Liver (tissue), 9 donors: Measurements from ENCODE around the gene AKIRIN1. TPM values are rescaled to one million over a fixed set of nuclear protein-coding genes. Genes with fewer than 3 reads are reported as not detected.

Experiments used
- DNase-seq: peaks from one replicate; pipeline ENCODE4 v3.0.0-alpha.2; 2017; ENCODE audit warnings: low spot score
- H3K27ac ChIP-seq, 2 donors: one replicate each; pipeline ENCODE4 v1.7.0; 2013; ENCODE audit warnings: inconsistent platforms in 2 of 2, low read length in 2 of 2, control low read depth in 1 of 2, low read depth in 1 of 2, mild to moderate bottlenecking in 1 of 2
- H3K27me3 ChIP-seq, 4 donors: one replicate each; pipeline versions ENCODE4 v1.6.1 to v1.7.0; 2013; ENCODE audit warnings: low read length in 3 of 4, inconsistent platforms in 1 of 4, mild to moderate bottlenecking in 1 of 4, moderate library complexity in 1 of 4; ENCODE audit not compliant: control insufficient read depth in 4 of 4, insufficient read depth in 4 of 4
- H3K36me3 ChIP-seq, 4 donors: one replicate each; pipeline versions ENCODE4 v1.6.1 to v1.7.0; 2013; ENCODE audit warnings: low read length in 3 of 4, mild to moderate bottlenecking in 3 of 4, low read depth in 1 of 4, moderate library complexity in 1 of 4; ENCODE audit not compliant: control insufficient read depth in 4 of 4, insufficient read depth in 3 of 4
- H3K4me1 ChIP-seq, 4 donors: one replicate each; pipeline versions ENCODE4 v1.6.1 to v1.7.0; 2013; ENCODE audit warnings: low read length in 3 of 4, mild to moderate bottlenecking in 3 of 4, moderate library complexity in 1 of 4; ENCODE audit not compliant: control insufficient read depth in 4 of 4, insufficient read depth in 4 of 4
- H3K4me3 ChIP-seq, 3 donors: one replicate each; pipeline versions ENCODE4 v1.6.1 to v1.7.0; 2013; ENCODE audit warnings: low read length in 3 of 3, control low read depth in 1 of 3, low read depth in 1 of 3, mild to moderate bottlenecking in 1 of 3
- H3K9ac ChIP-seq, 2 donors: one replicate each; pipeline ENCODE4 v1.7.0; 2013; ENCODE audit warnings: low read length in 2 of 2, mild to moderate bottlenecking in 2 of 2, moderate library complexity in 2 of 2, control low read depth in 1 of 2, low read depth in 1 of 2
- H3K9me3 ChIP-seq, 4 donors: one replicate each; pipeline versions ENCODE4 v1.6.1 to v1.7.0; 2013; ENCODE audit warnings: low read length in 3 of 4; ENCODE audit not compliant: control insufficient read depth in 4 of 4
- EGR1 ChIP-seq, 2 donors: IDR thresholded peaks; 2 replicates each; pipeline ENCODE4 v1.6.1; 2016 to 2018; ENCODE audit warnings: antibody characterized with exemption in 2 of 2, low read depth in 2 of 2
- FOXA1 ChIP-seq: IDR thresholded peaks from 2 replicates; pipeline ENCODE4 v1.6.1; 2016; ENCODE audit warnings: antibody characterized with exemption
- FOXA2 ChIP-seq: IDR thresholded peaks from 2 replicates; pipeline ENCODE4 v1.6.1; 2016; ENCODE audit warnings: antibody characterized with exemption
- GABPA ChIP-seq, 2 donors: IDR thresholded peaks in 1 of 2; conservative IDR thresholded peaks in 1 of 2; 2 replicates each; pipeline ENCODE4 v1.6.1; 2016; ENCODE audit warnings: antibody characterized with exemption in 2 of 2, mild to moderate bottlenecking in 1 of 2, moderate library complexity in 1 of 2
- HNF4A ChIP-seq, 2 donors: conservative IDR thresholded peaks; 2 replicates each; pipeline ENCODE4 v1.6.1; 2016; ENCODE audit warnings: antibody characterized with exemption in 2 of 2, mild to moderate bottlenecking in 2 of 2
- HNF4G ChIP-seq: IDR thresholded peaks from 2 replicates; pipeline ENCODE4 v1.6.1; 2016; ENCODE audit warnings: antibody characterized with exemption
- JUND ChIP-seq, 2 donors: IDR thresholded peaks; 2 replicates each; pipeline ENCODE4 v1.6.1; 2016; ENCODE audit warnings: antibody characterized with exemption in 2 of 2
- NR2F2 ChIP-seq: IDR thresholded peaks from 2 replicates; pipeline ENCODE4 v1.6.1; 2016; ENCODE audit warnings: antibody characterized with exemption
- RAD21 ChIP-seq, 2 donors: IDR thresholded peaks; 2 replicates each; pipeline ENCODE4 v1.6.1; 2016; ENCODE audit warnings: antibody characterized with exemption in 2 of 2, mild to moderate bottlenecking in 2 of 2
- RXRA ChIP-seq, 2 donors: IDR thresholded peaks; 2 replicates each; pipeline ENCODE4 v1.6.1; 2017 to 2018; ENCODE audit warnings: antibody characterized with exemption in 2 of 2, mild to moderate bottlenecking in 1 of 2
- SP1 ChIP-seq: IDR thresholded peaks from 2 replicates; pipeline ENCODE4 v1.6.1; 2018; ENCODE audit warnings: antibody characterized with exemption, mild to moderate bottlenecking
- TAF1 ChIP-seq: conservative IDR thresholded peaks from 2 replicates; pipeline ENCODE4 v1.6.1; 2016; ENCODE audit warnings: antibody characterized with exemption, mild to moderate bottlenecking
- YY1 ChIP-seq: IDR thresholded peaks from 2 replicates; pipeline ENCODE4 v1.6.1; 2016; ENCODE audit warnings: antibody characterized with exemption, mild to moderate bottlenecking
- WGBS: extraction: QIAGEN DNeasy Blood & Tissue Kit; methylation state at CpG from one replicate; pipeline ENCODE4 v1.1.7; 2013; 5-methylcytosine and 5-hydroxymethylcytosine counted together
- polyA plus RNA-seq, 2 donors: library from polyadenylated mRNA; stranded (reverse) in 1 of 2; unstranded in 1 of 2; fragments of 200-250 nt in 1 of 2; fragments of >200 nt in 1 of 2; fragmentation: Nextera tagmentation in 1 of 2; extraction: Ambion mirVana in 1 of 2; gene quantifications; one replicate each; pipeline versions ENCODE4 v1.2.1 to v1.2.3, GENCODE V29; 2013 to 2015
- total RNA-seq, 2 donors: library from RNA; depleted of rRNA; stranded (reverse); fragments of >200 nt; gene quantifications; one replicate each; pipeline ENCODE4 v1.2.3, GENCODE V29; 2014
- TF ChIP-seq, protein P1 (sequence below): IDR thresholded peaks from 2 replicates; pipeline ENCODE4 v1.6.1; 2016; ENCODE audit warnings: antibody characterized with exemption
- TF ChIP-seq, protein P2 (sequence below): IDR thresholded peaks from 2 replicates; pipeline ENCODE4 v1.6.1; 2016; ENCODE audit warnings: antibody characterized with exemption
- TF ChIP-seq, protein P3 (sequence below): fragments of 150-350 bp; IDR thresholded peaks from 2 replicates; pipeline ENCODE4 v1.5.1; 2017; ENCODE audit warnings: improper control_type of control experiment, low read depth, low read length; ENCODE audit not compliant: missing input control
- TF ChIP-seq, protein P4 (sequence below): IDR thresholded peaks from 2 replicates; pipeline ENCODE4 v1.6.1; 2016; ENCODE audit warnings: antibody characterized with exemption
- TF ChIP-seq, protein P5 (sequence below): IDR thresholded peaks from 2 replicates; pipeline ENCODE4 v1.6.1; 2016; ENCODE audit warnings: antibody characterized with exemption, mild to moderate bottlenecking
- donor health status: healthy.
- donor health status: healthy.
- donor health status: healthy.
- donor health status: healthy.
- donor health status: healthy.

AKIRIN1 gene
- total and polyA plus RNA-seq, 4 donors = 18.2 to 52.4 (median 26.8) TPM

DNA sequence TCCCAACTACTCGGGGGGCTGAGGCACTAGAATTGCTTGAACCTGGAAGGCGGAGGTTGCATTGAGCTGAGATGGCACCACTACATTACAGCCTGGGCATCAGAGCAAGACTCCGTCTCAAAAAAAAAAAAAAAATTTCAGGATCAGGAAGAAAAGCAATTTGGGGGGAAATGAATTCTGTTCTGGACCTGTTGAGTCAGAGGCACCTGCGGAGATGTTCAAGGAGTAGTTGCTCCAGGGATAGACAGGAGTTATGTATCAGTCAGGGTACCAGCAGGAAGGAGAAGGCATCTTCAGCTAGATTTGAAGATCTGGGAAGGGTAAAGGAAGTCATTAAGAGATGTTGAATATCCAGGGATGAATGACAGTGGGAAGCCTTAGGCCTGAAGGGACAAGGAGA lies 46.5 kb upstream of the AKIRIN1 start:
- no peak for DNase-seq
- H3K27ac ChIP-seq = no peak overlapping the region
- H3K9me3 ChIP-seq = no peaks in the 10 kb centered on the region
- TF ChIP-seq FOXA2 (no peak), JUND (IDR thresholded peaks at IDR 0.05) (no peak), TAF1 (no peak), HNF4G (no peak), RAD21 (IDR thresholded peaks at IDR 0.05) (no peak), EGR1 (IDR thresholded peaks at IDR 0.05; ENCODE audit: low read depth in 2 of 2) (no peak), HNF4A (conservative IDR thresholded peaks at IDR 0.05) (no peak), GABPA (IDR thresholded peaks at IDR 0.05 in 1 of 2, conservative IDR thresholded peaks at IDR 0.05 in 1 of 2) (no peak), RXRA (IDR thresholded peaks at IDR 0.05) (no peak), SP1 (no peak), FOXA1 (no peak), NR2F2 (no peak), YY1 (no peak)
- TF ChIP-seq, protein P1, sequence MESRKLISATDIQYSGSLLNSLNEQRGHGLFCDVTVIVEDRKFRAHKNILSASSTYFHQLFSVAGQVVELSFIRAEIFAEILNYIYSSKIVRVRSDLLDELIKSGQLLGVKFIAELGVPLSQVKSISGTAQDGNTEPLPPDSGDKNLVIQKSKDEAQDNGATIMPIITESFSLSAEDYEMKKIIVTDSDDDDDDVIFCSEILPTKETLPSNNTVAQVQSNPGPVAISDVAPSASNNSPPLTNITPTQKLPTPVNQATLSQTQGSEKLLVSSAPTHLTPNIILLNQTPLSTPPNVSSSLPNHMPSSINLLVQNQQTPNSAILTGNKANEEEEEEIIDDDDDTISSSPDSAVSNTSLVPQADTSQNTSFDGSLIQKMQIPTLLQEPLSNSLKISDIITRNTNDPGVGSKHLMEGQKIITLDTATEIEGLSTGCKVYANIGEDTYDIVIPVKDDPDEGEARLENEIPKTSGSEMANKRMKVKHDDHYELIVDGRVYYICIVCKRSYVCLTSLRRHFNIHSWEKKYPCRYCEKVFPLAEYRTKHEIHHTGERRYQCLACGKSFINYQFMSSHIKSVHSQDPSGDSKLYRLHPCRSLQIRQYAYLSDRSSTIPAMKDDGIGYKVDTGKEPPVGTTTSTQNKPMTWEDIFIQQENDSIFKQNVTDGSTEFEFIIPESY = no peak
- TF ChIP-seq, protein P2, sequence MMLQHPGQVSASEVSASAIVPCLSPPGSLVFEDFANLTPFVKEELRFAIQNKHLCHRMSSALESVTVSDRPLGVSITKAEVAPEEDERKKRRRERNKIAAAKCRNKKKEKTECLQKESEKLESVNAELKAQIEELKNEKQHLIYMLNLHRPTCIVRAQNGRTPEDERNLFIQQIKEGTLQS = no peak
- TF ChIP-seq, protein P3, sequence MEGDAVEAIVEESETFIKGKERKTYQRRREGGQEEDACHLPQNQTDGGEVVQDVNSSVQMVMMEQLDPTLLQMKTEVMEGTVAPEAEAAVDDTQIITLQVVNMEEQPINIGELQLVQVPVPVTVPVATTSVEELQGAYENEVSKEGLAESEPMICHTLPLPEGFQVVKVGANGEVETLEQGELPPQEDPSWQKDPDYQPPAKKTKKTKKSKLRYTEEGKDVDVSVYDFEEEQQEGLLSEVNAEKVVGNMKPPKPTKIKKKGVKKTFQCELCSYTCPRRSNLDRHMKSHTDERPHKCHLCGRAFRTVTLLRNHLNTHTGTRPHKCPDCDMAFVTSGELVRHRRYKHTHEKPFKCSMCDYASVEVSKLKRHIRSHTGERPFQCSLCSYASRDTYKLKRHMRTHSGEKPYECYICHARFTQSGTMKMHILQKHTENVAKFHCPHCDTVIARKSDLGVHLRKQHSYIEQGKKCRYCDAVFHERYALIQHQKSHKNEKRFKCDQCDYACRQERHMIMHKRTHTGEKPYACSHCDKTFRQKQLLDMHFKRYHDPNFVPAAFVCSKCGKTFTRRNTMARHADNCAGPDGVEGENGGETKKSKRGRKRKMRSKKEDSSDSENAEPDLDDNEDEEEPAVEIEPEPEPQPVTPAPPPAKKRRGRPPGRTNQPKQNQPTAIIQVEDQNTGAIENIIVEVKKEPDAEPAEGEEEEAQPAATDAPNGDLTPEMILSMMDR = no peak
- TF ChIP-seq, protein P4, sequence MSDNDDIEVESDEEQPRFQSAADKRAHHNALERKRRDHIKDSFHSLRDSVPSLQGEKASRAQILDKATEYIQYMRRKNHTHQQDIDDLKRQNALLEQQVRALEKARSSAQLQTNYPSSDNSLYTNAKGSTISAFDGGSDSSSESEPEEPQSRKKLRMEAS = no peak
- TF ChIP-seq, protein P5, sequence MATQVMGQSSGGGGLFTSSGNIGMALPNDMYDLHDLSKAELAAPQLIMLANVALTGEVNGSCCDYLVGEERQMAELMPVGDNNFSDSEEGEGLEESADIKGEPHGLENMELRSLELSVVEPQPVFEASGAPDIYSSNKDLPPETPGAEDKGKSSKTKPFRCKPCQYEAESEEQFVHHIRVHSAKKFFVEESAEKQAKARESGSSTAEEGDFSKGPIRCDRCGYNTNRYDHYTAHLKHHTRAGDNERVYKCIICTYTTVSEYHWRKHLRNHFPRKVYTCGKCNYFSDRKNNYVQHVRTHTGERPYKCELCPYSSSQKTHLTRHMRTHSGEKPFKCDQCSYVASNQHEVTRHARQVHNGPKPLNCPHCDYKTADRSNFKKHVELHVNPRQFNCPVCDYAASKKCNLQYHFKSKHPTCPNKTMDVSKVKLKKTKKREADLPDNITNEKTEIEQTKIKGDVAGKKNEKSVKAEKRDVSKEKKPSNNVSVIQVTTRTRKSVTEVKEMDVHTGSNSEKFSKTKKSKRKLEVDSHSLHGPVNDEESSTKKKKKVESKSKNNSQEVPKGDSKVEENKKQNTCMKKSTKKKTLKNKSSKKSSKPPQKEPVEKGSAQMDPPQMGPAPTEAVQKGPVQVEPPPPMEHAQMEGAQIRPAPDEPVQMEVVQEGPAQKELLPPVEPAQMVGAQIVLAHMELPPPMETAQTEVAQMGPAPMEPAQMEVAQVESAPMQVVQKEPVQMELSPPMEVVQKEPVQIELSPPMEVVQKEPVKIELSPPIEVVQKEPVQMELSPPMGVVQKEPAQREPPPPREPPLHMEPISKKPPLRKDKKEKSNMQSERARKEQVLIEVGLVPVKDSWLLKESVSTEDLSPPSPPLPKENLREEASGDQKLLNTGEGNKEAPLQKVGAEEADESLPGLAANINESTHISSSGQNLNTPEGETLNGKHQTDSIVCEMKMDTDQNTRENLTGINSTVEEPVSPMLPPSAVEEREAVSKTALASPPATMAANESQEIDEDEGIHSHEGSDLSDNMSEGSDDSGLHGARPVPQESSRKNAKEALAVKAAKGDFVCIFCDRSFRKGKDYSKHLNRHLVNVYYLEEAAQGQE = no peak
- no peaks in the 10 kb centered on the region for H3K4me1 ChIP-seq
- no peak overlapping the region for H3K4me3 ChIP-seq
- H3K9ac ChIP-seq = no peak overlapping the region
- no peaks in the 10 kb centered on the region for H3K27me3 ChIP-seq
- no peaks in the 10 kb centered on the region for H3K36me3 ChIP-seq
- 92% methylated on average over 4 of the region's 4 CpGs for WGBS

DNA sequence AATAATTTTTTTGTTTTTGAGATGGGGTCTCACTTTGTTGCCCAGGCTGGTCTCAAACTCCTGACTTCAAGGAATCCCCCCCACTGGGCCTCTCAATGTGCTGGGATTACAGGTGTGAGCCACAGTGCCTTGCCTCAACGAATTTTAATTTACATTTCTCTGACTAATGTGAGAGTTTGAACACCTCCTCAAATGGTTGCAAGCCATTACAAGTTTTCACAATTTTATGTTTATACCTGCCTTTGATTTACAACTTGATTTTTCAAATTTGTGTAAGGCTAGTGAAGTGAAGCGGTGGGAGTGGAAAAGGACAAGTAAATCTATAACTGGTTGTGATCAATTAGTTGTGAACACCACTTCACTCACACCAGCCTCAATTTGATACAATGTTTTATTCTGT lies 40.5 kb upstream of the AKIRIN1 start:
- H3K4me3 ChIP-seq = no peak overlapping the region
- no peaks in the 10 kb centered on the region for H3K36me3 ChIP-seq
- H3K9me3 ChIP-seq = no peaks in the 10 kb centered on the region
- H3K9ac ChIP-seq = no peak overlapping the region
- no peak for DNase-seq
- H3K4me1 ChIP-seq = no peaks in the 10 kb centered on the region
- no peaks in the 10 kb centered on the region for H3K27me3 ChIP-seq
- no peak overlapping the region for H3K27ac ChIP-seq
- WGBS = 74% methylated on average over 2 of the region's 2 CpGs
- TF ChIP-seq, protein P2 = no peak
- no peak for TF ChIP-seq FOXA1
- no peak for TF ChIP-seq JUND (IDR thresholded peaks at IDR 0.05)
- TF ChIP-seq HNF4G = no peak
- no peak for TF ChIP-seq HNF4A (conservative IDR thresholded peaks at IDR 0.05)
- TF ChIP-seq RXRA (IDR thresholded peaks at IDR 0.05) = no peak
- TF ChIP-seq TAF1 = no peak
- TF ChIP-seq SP1 = no peak
- TF ChIP-seq, protein P4 = no peak
- TF ChIP-seq YY1 = no peak
- no peak for TF ChIP-seq RAD21 (IDR thresholded peaks at IDR 0.05)
- TF ChIP-seq NR2F2 = no peak
- TF ChIP-seq GABPA (IDR thresholded peaks at IDR 0.05 in 1 of 2, conservative IDR thresholded peaks at IDR 0.05 in 1 of 2) = no peak
- TF ChIP-seq, protein P3 = no peak
- TF ChIP-seq EGR1 (IDR thresholded peaks at IDR 0.05; ENCODE audit: low read depth in 2 of 2) = no peak
